HG02610 (cell line): ENCODE results near the gene MMP25.
"Not testable (repeated sequence)": the region's sequence is repeated elsewhere in the genome, so short reads cannot be mapped to it uniquely, and the experiment has no call there.

Source experiments
- ATAC-seq: cut with Tn5 transposase; IDR thresholded peaks from one replicate; pipeline ENCODE4 v1.9.1; 2021; ENCODE audit warnings: mild to moderate bottlenecking, moderate library complexity; ENCODE audit not compliant: unreplicated experiment

The MMP25 gene

DNA sequence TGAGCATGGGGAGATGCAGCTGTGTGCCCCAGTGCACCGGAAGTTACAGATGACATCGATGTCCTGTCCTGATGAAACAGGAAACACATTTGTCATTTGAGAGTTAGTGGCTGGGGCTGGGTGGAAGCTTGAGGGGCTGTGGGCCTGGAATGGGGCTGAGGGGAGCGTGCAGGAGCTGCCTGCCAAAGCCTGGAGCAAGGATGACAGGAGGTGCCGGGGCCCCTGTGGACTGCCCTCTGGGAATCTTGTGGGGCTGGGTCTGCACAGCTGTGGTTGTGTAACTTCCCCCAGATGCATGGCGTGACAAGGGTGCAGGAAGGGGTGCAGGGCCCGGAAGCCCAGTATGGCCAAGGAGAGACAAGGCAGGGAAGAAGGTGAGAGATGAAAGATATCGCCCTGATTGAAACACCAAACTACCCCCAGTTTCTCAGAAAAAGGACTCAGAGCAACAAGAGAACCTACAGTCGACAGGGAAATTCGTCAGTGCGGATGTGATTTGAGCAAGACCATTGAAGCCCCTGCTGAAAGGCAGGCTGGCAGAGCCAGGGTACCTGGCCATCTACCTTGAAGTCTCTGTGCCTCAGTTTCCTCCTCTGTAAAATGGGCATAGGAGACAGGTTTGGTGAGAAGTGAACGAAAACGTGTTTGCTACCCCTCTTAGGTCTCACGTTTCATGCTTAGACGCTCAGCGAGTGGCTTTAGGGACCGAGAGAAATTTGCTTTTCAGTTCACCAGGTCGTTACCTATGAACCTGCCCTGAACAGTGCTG, 8.8 kb downstream of the MMP25 start:
- ATAC-seq = no peak

DNA sequence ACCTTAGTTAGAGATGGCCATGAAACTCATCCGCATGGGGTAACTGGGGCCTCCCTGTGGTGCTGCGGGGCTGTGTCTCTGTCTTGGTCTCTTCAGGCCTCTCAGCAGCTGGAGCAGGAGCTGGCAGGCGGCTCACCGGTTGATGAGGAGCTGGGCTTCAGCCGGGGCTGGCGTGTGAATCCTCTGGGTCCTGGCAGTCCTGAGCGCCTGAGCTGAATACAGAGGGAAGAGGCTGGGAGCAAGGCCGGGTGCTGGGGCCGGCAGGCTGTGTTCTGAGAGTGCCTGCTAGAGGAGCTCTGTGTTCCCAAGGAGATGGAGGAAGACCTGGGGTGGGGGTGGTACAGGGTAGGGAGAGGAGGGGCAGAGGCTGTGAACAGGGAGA, 9.4 kb downstream of the MMP25 start:
- not testable (repeated sequence) for ATAC-seq

GRCh38 chr16:3056336-3057180, 10.2 kb downstream of the MMP25 start:
- no peak for ATAC-seq

- ATAC-seq = no peak
These were observed 11.1 kb downstream of the MMP25 start for GRCh38 chr16:3057181-3058138.

DNA sequence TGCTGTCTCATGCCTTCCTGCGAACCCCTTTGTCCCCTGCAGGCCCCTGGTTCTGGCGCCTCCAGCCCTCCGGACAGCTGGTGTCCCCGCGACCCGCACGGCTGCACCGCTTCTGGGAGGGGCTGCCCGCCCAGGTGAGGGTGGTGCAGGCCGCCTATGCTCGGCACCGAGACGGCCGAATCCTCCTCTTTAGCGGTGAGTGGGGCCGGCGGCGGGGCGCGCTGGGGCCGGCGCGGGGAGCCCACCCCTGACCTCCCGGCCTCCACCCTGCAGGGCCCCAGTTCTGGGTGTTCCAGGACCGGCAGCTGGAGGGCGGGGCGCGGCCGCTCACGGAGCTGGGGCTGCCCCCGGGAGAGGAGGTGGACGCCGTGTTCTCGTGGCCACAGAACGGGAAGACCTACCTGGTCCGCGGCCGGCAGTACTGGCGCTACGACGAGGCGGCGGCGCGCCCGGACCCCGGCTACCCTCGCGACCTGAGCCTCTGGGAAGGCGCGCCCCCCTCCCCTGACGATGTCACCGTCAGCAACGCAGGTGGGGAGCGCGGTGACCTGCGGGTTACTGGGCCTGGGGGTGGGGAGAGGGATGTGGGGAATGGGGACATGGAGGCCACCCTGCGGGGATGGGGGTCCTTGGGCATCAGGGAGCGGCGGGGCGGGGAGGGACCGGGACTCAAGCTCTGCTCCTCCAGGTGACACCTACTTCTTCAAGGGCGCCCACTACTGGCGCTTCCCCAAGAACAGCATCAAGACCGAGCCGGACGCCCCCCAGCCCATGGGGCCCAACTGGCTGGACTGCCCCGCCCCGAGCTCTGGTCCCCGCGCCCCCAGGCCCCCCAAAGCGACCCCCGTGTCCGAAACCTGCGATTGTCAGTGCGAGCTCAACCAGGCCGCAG, 12.0 kb downstream of the MMP25 start:
- ATAC-seq = no peak

DNA sequence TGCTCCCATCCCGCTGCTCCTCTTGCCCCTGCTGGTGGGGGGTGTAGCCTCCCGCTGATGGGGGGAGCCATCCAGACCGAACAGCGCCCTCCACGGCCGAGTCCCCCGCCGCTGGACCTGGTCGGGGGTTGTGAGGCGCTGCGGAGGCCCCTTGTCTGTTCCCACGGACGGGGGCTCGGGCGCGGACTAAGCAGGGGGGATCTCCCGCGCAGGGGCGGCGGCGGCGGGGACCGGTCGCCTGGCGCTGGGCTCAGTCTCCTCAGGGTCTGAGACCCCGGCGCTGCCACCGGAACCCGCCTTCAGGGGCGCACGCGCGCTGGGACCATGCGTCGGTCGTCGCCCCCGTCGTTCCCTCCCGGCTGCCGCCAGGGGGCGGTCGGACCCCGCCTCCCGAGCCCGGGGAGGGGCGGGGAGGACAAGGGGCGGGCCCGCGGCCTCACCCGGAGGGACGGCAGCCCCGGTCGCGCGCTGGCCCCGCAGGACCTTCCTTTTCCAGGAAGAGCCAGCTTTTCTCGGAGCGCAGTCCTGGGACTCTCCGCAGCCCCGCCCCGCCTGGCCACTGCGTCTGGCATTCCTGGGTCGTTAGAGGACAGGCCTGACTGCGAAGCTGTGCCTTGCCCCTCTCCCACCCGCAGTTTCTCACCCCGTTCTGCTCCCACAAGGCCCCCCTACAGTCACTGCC, 12.8 kb downstream of the MMP25 start:
- ATAC-seq = peak; percentile 81

DNA sequence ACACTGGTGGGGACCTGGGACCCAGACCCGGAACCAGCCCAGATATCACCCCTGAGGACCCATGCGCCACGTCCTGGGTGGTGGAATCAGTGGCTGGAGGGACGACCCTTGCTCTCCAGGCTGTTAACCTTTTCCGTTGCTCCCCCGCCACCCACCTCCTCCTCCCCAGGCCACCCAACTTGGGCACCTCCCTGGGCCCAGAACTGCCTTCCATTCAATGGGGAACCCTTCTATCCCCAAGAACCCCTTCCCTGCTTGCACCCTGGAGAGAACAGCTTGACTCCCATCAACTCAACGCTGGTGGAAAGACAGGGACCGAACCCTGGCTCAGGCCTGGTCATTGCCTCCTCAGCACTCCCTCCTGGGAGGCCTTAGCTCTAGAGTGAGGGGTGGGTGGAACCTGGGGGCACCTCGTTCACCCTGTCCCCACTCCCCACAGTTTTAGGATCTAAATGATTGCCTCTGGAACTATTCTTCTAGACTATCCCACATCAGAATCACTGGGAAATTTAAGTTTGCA, 13.4 kb downstream of the MMP25 start:
- no peak for ATAC-seq

DNA sequence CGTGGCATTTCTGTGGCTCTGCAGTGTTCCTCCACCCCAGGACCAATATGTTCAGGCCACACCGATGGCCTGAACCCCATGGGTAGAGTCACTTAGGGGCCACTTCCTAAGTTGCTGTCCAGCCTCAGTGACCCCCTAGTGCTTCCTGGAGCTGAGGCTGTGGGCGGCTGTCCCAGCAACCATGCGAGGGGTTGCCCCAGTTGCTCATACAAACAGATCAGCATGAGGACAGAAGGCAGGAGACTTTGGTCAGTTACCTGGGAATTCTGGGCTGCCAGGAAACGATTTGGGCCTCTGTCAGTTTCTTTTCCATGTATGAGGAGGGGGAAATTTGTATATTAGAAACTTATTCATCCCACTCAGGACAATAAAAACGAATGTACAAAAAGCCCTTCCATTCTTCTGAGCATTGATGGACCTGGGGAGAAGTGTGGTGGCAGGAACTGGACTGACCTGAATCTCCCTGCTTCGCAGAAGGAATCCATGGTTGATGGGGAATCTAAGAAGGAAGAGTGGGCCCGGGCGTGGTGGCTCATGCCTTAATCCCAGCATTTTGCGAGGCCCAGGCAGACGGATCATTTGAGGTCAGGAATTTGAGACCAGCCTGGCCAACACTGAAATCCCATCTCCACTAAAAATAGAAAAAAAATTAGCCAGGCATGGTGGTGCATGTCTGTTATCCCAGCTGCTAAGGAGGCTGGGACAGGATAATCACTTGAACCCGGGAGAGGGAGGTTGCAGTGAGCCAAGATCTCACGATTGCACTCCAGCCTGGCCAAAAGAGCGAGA, 14.2 kb downstream of the MMP25 start:
- ATAC-seq = no peak

DNA sequence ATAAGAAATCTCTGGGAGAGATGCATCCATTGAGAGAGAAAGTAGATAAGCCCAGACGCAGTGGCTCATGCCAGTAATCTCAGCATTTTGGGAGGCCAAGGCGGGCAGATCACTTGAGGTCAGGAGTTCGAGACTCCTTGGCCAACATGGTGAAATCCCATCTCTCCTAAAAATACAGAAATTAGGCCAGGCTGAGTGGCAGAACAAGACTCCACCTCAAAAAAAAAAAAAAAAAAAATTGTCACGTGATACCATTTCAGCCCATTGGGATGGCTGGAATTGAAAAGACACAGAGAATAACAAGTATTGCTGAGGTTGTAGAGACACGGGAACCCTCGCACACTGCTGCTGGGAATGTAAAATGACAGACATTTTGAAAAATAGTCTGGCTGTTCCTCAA, 16.2 kb downstream of the MMP25 start:
- ATAC-seq = no peak

- ATAC-seq = no peak
These were observed 17.4 kb downstream of the MMP25 start for GRCh38 chr16:3063625-3064386.

- ATAC-seq = no peak
These were observed 18.8 kb downstream of the MMP25 start, which contains the start of gene IL32 for GRCh38 chr16:3065069-3065741. Gene IL32 (plus strand): TSS chr16:3065640. CDS start chr16:3065812, 172 bp downstream.

- no peak for ATAC-seq
These were observed 19.5 kb downstream of the MMP25 start for GRCh38 chr16:3065742-3066439.

GRCh38 chr16:3066440-3066748, 20.0 kb downstream of the MMP25 start:
- ATAC-seq = no peak

- ATAC-seq = no peak
These were observed 22.1 kb downstream of the MMP25 start for GRCh38 chr16:3068487-3068886.

- not testable (repeated sequence) for ATAC-seq
These were observed 22.8 kb downstream of the MMP25 start for GRCh38 chr16:3069146-3069545.

DNA sequence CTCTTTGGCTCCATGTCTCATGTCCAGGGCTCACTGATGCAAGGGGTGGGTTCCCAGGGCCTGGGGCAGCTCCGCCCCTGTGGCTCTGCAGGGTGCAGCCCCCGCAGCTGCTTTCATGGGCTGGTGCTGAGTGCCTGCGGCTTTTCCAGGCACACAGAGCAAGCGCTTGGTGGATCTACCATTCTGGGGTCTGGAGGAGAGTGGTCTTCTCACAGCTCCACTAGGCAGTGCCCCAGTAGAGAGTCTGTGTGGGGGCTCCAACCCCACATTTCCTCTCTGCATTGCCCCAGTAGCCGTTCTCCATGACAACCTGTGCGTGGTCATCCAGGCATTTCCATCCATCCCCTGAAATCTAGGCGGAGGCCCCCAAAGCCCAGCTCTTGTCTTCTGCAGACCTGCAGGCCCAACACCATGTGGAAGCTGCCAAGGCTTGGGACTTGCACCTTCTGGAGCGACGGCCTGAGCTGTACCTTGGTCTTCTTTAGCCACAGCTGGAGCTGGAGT, 24.3 kb downstream of the MMP25 start:
- no peak for ATAC-seq
